Ovary (tissue), 9 donors: ENCODE results near the gene C2orf92. TPM values are rescaled to one million over a fixed set of nuclear protein-coding genes. Genes with fewer than 3 reads are reported as not detected.
A peak's percentile ranks its signal among the peaks of the same experiment; 100 is the strongest.

Experiments
- DNase-seq, 5 donors: peaks; one replicate each; pipeline ENCODE4 v3.0.0-alpha.2; 2019 to 2020
- H3K27ac ChIP-seq, 2 donors: fragments of 200-600 bp; one replicate each; pipeline versions ENCODE4 v1.5.1 to v1.8.0; 2019 to 2022
- H3K27me3 ChIP-seq: fragments of 200-600 bp; one replicate; pipeline ENCODE4 v1.8.0; 2022
- H3K36me3 ChIP-seq: fragments of 200-600 bp; sonication (generic); one replicate; pipeline ENCODE4 v1.5.1; 2019
- H3K4me1 ChIP-seq: one replicate; pipeline ENCODE4 v1.8.1; 2013; ENCODE audit warnings: mild to moderate bottlenecking, moderate library complexity; ENCODE audit not compliant: insufficient read depth
- H3K4me3 ChIP-seq: fragments of 200-600 bp; sonication (generic); one replicate; pipeline ENCODE4 v1.5.1; 2017
- H3K9me3 ChIP-seq, 2 donors: fragments of 200-600 bp in 1 of 2; sonication (generic) in 1 of 2; one replicate each; pipeline versions ENCODE4 v1.5.1 to v1.8.1; 2013 to 2019; ENCODE audit warnings: mild to moderate bottlenecking in 1 of 2, moderate library complexity in 1 of 2
- EP300 ChIP-seq: sonication (generic); formaldehyde crosslinking; IDR thresholded peaks from one replicate; pipeline ENCODE4 v1.6.1; 2017; ENCODE audit warnings: antibody characterized with exemption
- POLR2A ChIP-seq: fragments of 450-650 bp; IDR thresholded peaks from one replicate; pipeline ENCODE4 v1.6.1; 2017; ENCODE audit warnings: antibody characterized with exemption, mild to moderate bottlenecking, moderate library complexity
- WGBS, 3 donors: extraction: QIAGEN DNeasy Blood & Tissue Kit in 1 of 3; methylation state at CpG; one replicate each; pipeline versions ENCODE4 v1.1.5 to v1.1.7; 2013 to 2017; 5-methylcytosine and 5-hydroxymethylcytosine counted together
- intact Hi-C, 4 donors: fragments of 100-400 bp; cut with DNase I; formaldehyde crosslinking; loops; one replicate each; pipeline versions ENCODE4 v1.11.0 to v1.15.1; 2022 to 2023
- polyA plus RNA-seq, 2 donors: library from polyadenylated mRNA; stranded (reverse); fragments of 200-250 nt in 1 of 2; fragments of 350-450 nt in 1 of 2; fragmentation: Illumina TruSeq in 1 of 2; extraction: RNeasy Lipid Tissue Mini Kit (QIAGEN cat#74804) in 1 of 2; gene quantifications; one replicate each; pipeline ENCODE4 v1.2.3, GENCODE V29; 2013 to 2014
- total RNA-seq, 7 donors: library from RNA; depleted of rRNA in 2 of 7; stranded (reverse); fragments of >200 nt in 2 of 7; fragmentation: NEBNext Ultra II Directional in 3 of 7; extraction: Animal tissue kit (Norgen Biotek cat#: 25700) in 3 of 7; gene quantifications; one replicate each; pipeline versions ENCODE4 v1.1.0 to v1.2.4, GENCODE V29; 2016 to 2023
- TF ChIP-seq, protein P1 (sequence below), 3 donors: fragments of 450-650 bp in 2 of 3; fragments of 200-600 bp in 1 of 3; IDR thresholded peaks; one replicate each; pipeline versions ENCODE4 v1.5.1 to v1.8.0; 2016 to 2022; ENCODE audit warnings: antibody characterized with exemption in 3 of 3, mild to moderate bottlenecking in 1 of 3
- donor health status: DM: no; HTN: no; CAD: no; lungs with moderate emphysema.
- donor health status: DM: no; HTN: no; CAD: no.
- donor health status: Bipolar disorder and iron deficiency.
- donor health status: DM: yes; HTN: yes; CAD: no.
- donor health status: DM: no; HTN: no; CAD: no.
- donor health status: DM: yes; HTN: yes; CAD: no.

Gene C2orf92
- total and polyA plus RNA-seq, 9 donors = 2.3 to 17.5 (median 4.0) TPM

DNA sequence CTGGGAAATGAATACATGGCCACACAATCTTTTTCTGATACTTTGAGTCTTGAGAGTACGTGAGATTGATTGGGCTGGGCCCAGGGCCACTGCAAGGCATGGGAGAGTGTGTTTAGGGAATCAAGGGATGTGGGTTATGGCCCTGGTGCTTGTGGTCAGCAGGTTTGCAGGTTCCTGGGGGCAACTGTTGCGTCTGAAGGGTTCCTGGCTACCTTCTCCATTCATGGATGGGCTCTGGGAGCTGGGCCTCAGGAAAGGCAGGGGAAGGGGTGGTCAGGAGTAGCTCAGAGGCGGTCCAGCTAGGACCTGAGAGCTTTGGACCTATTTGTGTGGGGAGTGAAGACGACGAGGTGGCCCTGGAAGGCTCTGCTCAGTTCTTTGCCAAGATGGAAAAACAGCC lies 35.5 kb downstream of the C2orf92 start:
- Histone ChIP-seq H3K4me1 (no peaks in the 10 kb centered on the region), H3K27ac (no peak overlapping the region), H3K9me3 (no peaks in the 10 kb centered on the region), H3K27me3 (no peaks in the 10 kb centered on the region), H3K4me3 (no peak overlapping the region), H3K36me3 (no peaks in the 10 kb centered on the region)
- TF ChIP-seq, protein P1, sequence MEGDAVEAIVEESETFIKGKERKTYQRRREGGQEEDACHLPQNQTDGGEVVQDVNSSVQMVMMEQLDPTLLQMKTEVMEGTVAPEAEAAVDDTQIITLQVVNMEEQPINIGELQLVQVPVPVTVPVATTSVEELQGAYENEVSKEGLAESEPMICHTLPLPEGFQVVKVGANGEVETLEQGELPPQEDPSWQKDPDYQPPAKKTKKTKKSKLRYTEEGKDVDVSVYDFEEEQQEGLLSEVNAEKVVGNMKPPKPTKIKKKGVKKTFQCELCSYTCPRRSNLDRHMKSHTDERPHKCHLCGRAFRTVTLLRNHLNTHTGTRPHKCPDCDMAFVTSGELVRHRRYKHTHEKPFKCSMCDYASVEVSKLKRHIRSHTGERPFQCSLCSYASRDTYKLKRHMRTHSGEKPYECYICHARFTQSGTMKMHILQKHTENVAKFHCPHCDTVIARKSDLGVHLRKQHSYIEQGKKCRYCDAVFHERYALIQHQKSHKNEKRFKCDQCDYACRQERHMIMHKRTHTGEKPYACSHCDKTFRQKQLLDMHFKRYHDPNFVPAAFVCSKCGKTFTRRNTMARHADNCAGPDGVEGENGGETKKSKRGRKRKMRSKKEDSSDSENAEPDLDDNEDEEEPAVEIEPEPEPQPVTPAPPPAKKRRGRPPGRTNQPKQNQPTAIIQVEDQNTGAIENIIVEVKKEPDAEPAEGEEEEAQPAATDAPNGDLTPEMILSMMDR (IDR thresholded peaks at IDR 0.05) = no peak
- TF ChIP-seq POLR2A = no peak
- no peak for TF ChIP-seq EP300
- DNase-seq = no peak
- 84 to 96% (median 87%) methylated on average over 5 of the region's 5 CpGs for WGBS, 3 donors
- intact Hi-C loops = loop anchor here in 2 of 4 donors (5.0 to 10.0 kb wide), 2 partner anchors 677 to 1640 kb away; no protein-coding TSS in a partner anchor

DNA sequence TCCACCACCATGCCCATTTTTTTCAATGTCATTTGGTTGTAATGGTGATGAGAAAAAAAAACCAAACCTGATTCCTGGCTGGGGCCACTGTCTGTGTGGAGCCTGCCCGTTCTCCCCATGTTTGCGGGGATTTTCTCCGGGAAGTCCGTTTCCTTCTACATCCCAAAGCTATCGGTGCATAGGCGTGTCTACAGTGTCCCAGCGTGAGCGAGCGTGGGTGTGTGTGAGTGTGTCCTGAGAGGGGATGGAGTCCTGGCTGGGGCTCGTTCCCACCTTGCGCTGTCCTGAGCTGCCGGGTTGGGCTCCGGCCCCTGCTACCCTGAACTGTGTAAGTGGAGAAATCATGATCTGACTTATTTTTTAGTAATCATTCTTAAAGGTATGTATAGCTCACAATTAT lies 36.6 kb downstream of the C2orf92 start:
- H3K4me3 ChIP-seq = no peak overlapping the region
- 93 to 95% (median 93%) methylated on average over 13 of the region's 13 CpGs for WGBS, 3 donors
- intact Hi-C loops = loop anchor here in 1 of 4 donors (10.0 kb wide), 1 partner anchor 1641 kb away; no protein-coding TSS in a partner anchor
- no peaks in the 10 kb centered on the region for H3K9me3 ChIP-seq
- H3K27ac ChIP-seq = no peak overlapping the region
- no peaks in the 10 kb centered on the region for H3K36me3 ChIP-seq
- TF ChIP-seq EP300 (no peak), POLR2A (no peak)
- TF ChIP-seq, protein P1 (IDR thresholded peaks at IDR 0.05) = no peak
- no peaks in the 10 kb centered on the region for H3K4me1 ChIP-seq
- no peaks in the 10 kb centered on the region for H3K27me3 ChIP-seq
- no peak for DNase-seq

DNA sequence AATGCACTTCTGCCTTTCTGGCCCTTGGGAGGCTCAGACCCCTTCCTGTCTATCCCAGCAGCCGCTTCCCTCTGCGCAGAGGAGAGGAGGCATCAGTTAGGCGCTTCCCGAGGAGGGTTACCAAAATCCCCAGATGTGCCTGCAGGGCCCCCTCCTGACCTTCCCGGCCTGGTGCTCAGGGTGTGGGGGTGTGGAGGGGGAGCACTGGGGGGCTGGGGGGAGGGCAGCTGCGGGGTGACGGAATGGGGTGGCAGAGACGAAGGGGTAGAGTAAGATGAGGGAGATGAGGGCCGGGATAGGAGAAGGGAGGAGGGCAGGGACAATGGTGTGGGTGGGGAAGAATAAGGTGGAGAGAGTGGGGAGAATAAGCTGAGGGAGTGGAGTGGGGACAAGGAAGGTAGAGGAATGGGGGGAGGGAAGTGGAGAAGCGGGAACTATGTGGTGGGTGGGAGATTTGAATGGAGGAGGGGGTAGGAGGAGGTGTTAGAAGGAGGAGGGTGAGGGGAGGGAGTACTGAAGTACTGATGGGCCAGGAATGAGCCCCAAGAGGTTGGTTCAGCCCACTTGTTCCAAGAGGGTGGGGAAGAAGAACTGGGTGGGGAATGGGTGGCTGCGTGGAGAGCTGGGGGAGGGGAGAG lies 37.3 kb downstream of the C2orf92 start:
- intact Hi-C loops = loop anchor here in 1 of 4 donors (10.0 kb wide), 1 partner anchor 1642 kb away; no protein-coding TSS in a partner anchor
- Histone ChIP-seq H3K4me1 (no peaks in the 10 kb centered on the region), H3K4me3 (no peak overlapping the region), H3K27ac (no peak overlapping the region), H3K36me3 (no peaks in the 10 kb centered on the region), H3K27me3 (no peaks in the 10 kb centered on the region), H3K9me3 (no peaks in the 10 kb centered on the region)
- DNase-seq = peak in 1 of 5 donors; percentile 6
- 57 to 64% (median 60%) methylated on average over 11 of the region's 11 CpGs for WGBS, 3 donors
- TF ChIP-seq EP300 (no peak), POLR2A (no peak)
- TF ChIP-seq, protein P1 (IDR thresholded peaks at IDR 0.05) = no peak

DNA sequence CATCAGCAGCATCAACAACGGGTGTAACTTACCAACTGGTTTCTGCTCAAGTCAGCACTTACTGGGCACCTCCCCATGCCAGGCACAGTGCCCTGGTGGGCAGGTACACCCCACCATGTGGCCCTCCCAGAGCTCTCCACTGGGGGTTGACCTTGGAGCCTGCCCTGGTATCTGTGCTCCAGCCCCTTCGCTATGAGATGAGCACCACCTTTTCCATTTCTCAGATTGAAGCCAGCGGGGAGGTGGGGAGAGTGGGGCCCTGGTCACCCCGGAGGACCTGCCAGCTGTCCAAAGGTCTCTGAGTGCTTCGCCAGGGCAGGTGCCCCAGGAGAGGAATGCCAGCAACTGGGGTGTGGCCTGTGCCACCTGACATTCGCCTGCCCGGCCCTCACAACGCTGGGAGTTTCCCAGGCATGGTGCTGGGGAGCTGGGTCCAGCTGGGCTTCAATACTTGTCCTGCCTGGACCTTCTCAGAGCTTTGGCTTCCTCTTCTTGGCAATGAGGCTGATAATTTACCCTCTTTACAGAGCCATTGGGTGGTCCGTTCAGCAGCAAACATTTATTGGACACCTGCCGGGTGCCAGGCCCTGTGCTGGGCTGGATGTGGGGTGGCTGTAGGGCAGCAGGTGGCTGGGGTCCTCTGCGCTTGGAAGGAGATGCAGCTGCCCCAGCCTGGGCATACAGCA lies 38.0 kb downstream of the C2orf92 start:
- no peak overlapping the region for H3K4me3 ChIP-seq
- H3K4me1 ChIP-seq = no peaks in the 10 kb centered on the region
- no peaks in the 10 kb centered on the region for H3K27me3 ChIP-seq
- 78 to 82% (median 79%) methylated on average over 11 of the region's 11 CpGs for WGBS, 3 donors
- TF ChIP-seq EP300 (no peak), POLR2A (no peak)
- TF ChIP-seq, protein P1 (IDR thresholded peaks at IDR 0.05) = no peak
- no peaks in the 10 kb centered on the region for H3K9me3 ChIP-seq
- DNase-seq = peak in 1 of 5 donors; percentile 7
- intact Hi-C loops = loop anchor here in 1 of 4 donors (10.0 kb wide), 1 partner anchor 1643 kb away; no protein-coding TSS in a partner anchor
- H3K27ac ChIP-seq = no peak overlapping the region
- no peaks in the 10 kb centered on the region for H3K36me3 ChIP-seq
